Bronchial epithelial cell (primary cell): ENCODE results near the gene MEX3B. TPM values are rescaled to one million over a fixed set of nuclear protein-coding genes. Genes with fewer than 3 reads are reported as not detected.

Experiments
- DNase-seq: peaks from one replicate; pipeline ENCODE4 v3.0.0-alpha.2; 2010; ENCODE audit warnings: low read depth
- FAIRE-seq: peaks from 2 replicates; lab custom pipeline; 2011; peaks lifted over from hg19 to GRCh38; lab: Jason Lieb, UNC
- H3K27me3 ChIP-seq: 2 replicates; pipeline ENCODE4 v1.5.1; 2011; ENCODE audit warnings: low read length; ENCODE audit not compliant: control insufficient read depth, insufficient read depth
- H3K36me3 ChIP-seq: 2 replicates; pipeline ENCODE4 v1.5.1; 2011; ENCODE audit warnings: low read length; ENCODE audit not compliant: control insufficient read depth, insufficient read depth
- H3K4me3 ChIP-seq: 2 replicates; pipeline ENCODE4 v1.5.1; 2011; ENCODE audit warnings: mild to moderate bottlenecking, low read depth, low read length, control low read depth
- total RNA-seq: library from RNA; depleted of rRNA; stranded (reverse); fragments of >200 nt; gene quantifications from 2 replicates; pipeline ENCODE4 v1.2.1, GENCODE V29; 2014
- TF ChIP-seq, protein P1 (sequence below): IDR thresholded peaks from 2 replicates; pipeline ENCODE4 v1.5.1; 2011; ENCODE audit warnings: mild to moderate bottlenecking, moderate library complexity, low read length, control low read depth, inconsistent platforms; ENCODE audit not compliant: insufficient read depth, severe bottlenecking

The MEX3B gene
- total RNA-seq, 1 donor from 2014 or later: 0.79 TPM

DNA sequence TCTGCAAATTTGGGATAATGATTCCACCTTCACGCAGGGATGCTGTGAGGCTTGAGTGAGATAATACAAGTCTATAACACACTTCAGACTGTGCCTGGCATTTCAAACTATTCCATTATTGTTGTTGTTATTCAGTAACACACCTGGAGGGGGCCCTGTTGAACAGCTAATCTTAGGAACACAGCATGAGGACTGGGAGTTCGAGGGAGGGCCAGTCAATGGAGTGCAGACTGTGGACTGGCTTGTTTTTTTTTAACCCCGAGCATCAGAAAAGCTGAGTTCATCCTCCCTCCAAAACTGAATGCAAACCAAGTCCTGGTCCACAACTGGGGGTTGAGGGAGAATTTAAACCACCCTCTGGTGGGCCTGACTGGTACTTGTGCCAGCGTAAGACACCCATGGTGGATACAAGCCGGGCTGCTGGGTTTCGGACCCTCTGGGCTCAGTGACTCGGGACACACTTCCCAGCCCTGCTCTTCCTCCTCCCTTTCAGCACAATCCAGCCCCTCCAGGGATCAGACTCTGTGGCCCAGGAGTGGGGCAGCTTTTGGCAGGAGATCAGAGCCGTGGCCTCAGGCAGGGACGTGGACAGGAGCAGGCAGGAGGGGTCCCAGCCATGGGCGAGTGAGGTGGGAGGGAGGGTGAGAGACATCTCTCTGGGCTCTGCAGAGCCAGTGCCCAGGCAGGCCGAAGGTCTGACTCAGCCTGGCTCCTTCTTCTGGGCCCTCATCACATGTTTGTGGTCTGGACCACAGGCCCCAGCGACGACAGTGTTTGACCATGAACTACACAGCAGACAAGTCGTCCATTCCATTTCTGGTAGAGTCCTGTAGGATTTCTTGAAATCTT lies 36.3 kb upstream of the MEX3B start:
- H3K36me3 ChIP-seq: no peaks in the 10 kb centered on the region
- DNase-seq (peak; percentile 42), FAIRE-seq (no peak)
- no peaks in the 10 kb centered on the region for H3K27me3 ChIP-seq
- no peak overlapping the region for H3K4me3 ChIP-seq
- TF ChIP-seq, protein P1, sequence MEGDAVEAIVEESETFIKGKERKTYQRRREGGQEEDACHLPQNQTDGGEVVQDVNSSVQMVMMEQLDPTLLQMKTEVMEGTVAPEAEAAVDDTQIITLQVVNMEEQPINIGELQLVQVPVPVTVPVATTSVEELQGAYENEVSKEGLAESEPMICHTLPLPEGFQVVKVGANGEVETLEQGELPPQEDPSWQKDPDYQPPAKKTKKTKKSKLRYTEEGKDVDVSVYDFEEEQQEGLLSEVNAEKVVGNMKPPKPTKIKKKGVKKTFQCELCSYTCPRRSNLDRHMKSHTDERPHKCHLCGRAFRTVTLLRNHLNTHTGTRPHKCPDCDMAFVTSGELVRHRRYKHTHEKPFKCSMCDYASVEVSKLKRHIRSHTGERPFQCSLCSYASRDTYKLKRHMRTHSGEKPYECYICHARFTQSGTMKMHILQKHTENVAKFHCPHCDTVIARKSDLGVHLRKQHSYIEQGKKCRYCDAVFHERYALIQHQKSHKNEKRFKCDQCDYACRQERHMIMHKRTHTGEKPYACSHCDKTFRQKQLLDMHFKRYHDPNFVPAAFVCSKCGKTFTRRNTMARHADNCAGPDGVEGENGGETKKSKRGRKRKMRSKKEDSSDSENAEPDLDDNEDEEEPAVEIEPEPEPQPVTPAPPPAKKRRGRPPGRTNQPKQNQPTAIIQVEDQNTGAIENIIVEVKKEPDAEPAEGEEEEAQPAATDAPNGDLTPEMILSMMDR: no peak

DNA sequence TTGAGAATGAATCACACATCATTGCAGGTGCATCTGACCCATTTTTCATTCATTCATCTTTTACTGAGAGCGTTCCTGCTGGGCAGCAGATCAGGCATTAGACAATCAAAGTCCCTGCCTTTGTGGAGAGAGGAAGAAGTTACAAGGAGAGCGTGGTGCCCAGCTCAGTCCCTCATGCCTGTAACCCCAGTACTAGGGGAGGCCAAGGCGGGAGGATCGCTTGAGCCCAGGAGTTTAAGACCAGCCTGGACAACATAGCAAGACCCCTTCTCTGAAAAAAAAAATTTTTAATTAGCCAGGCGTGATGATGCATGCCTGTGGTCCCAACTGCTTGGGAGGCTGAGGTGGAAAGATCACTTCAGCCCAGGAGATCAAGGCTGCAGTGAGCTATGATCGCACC lies 35.0 kb upstream of the MEX3B start:
- no peak for FAIRE-seq
- DNase-seq: no peak
- Histone ChIP-seq H3K4me3 (no peak overlapping the region), H3K36me3 (no peaks in the 10 kb centered on the region), H3K27me3 (no peaks in the 10 kb centered on the region)
- TF ChIP-seq, protein P1: no peak

DNA sequence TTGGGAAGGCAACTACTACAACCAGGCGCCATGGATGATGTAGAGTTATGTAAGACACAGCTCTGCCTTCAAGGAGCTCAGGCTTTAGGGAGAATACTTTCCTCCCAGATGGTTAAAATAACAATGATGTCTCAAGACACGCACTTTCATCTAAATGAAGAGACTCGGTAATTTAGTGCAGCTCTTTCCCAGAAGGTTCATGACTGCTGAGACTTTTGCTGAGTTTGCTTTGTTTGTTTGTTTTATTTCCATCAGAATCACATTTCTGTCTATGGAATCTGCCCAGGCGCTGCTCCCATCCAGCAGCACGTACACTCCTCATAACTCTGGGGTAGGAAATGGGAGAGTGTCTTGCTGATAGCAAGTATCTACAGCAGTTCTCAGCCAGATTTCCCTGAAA lies 33.9 kb upstream of the MEX3B start:
- H3K27me3 ChIP-seq: no peaks in the 10 kb centered on the region

DNA sequence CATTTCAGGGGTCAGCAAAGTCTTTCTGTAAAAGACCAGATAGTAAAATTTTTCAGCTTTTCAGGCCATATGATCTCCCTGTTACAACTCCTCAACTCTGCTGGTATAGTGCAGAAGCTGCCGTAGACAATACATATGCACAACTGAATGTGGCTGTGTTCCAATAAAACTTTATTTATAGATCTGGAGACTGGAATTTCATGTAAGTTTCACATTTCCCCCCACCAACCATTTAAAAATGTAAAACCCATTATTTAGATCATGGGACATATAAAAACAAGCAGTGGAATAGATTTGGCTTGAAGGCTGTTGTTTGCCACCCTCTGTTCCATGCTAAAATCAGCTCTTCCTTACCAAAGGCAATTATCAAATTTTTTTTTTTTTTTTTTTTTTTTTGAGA lies 28.8 kb upstream of the MEX3B start:
- no peak for DNase-seq
- H3K36me3 ChIP-seq: no peaks in the 10 kb centered on the region
- FAIRE-seq: no peak
- TF ChIP-seq, protein P1: no peak
- H3K27me3 ChIP-seq: no peaks in the 10 kb centered on the region
- no peak overlapping the region for H3K4me3 ChIP-seq

More for the DNA sequence above, 33.9 kb upstream of the MEX3B start:
- H3K4me3 ChIP-seq: no peak overlapping the region
- TF ChIP-seq, protein P1: no peak
- DNase-seq: no peak
- FAIRE-seq: no peak
- H3K36me3 ChIP-seq: no peaks in the 10 kb centered on the region

DNA sequence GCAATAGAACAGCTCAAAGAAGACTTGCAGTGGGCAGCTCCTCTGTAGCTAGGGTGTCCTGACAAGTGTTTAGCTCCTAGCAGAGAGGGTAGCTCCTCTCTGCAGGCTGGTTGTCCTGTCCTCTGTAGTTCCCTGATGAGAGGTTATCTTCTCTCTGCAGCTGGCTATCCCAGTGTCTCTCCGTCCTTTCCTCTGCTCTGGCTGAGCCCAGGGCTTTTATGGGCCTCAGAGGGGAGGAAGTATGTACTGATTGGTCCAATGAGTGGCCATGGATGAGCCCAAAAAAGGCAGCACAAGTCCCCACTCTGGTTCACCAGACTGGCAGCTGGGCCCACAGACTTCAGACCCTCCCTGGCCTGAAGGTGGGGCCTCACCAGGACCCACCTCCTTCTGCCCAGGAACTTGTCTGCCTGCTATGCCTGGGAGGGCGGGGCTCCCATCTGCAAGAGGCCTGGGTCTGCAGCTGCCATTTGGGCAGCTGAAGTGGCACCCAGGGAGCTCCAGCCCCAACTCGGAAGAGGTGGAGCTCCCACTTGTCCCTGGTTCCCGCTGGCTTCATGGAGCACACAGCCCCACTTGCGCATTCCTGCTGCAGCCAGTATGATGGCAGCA lies 27.2 kb upstream of the MEX3B start:
- FAIRE-seq (no peak), DNase-seq (no peak)
- H3K36me3 ChIP-seq: no peaks in the 10 kb centered on the region
- no peaks in the 10 kb centered on the region for H3K27me3 ChIP-seq
- no peak overlapping the region for H3K4me3 ChIP-seq
- TF ChIP-seq, protein P1: no peak
